Right lung (tissue), 5 donors: ENCODE measurements around the gene ZW10. TPM values are rescaled to one million over a fixed set of nuclear protein-coding genes. Genes with fewer than 3 reads are reported as not detected.
A peak's percentile ranks its signal among the peaks of the same experiment; 100 is the strongest.
"Not testable (repeated sequence)": the region's sequence is repeated elsewhere in the genome, so short reads cannot be mapped to it uniquely, and the experiment has no call there.

Experiments
- DNase-seq, 2 donors: peaks; one replicate each; pipeline ENCODE4 v3.0.0-alpha.2; 2013
- polyA plus RNA-seq, 5 donors: library from polyadenylated mRNA; unstranded; fragments of 120-200 nt; gene quantifications; one replicate each; pipeline versions ENCODE4 v1.2.1 to v1.2.3, GENCODE V29; 2013; ENCODE audit warnings: inconsistent platforms in 1 of 5, low replicate concordance in 1 of 5; ENCODE audit not compliant: insufficient read length in 5 of 5, insufficient read depth in 1 of 5

The ZW10 gene
- polyA plus RNA-seq, 5 donors = 18.1 to 26.5 (median 24.5) TPM

DNA sequence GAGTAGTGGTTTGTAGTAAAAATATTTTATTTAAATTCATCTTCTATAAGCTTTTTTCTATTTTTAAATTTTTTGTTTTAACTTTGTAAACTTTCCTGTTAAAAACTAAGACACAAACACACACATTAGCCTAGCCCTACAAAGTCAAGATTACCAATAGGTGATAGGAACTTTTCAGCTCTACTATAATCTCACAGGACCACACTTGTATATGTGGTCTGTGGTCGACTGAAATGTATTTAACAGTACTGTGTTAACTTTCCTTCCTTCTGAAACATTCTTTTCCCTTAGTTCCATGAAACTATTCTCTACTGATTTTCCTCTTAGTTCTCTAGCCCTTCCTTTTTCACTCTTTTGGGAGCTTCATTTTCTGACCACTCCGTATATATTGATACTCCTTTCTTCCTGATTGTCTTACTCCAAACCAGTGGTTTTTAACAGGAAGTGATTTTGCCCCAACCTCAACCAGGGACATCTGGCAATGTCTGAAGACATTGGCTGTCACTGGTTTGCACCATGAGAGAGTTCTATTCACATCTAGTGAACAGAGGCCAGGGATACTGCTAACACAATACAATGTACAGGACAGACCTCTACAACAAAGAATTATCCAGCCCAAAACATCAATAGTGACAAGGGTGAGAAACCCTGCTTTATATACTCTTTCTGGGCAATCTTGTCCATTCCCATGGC, 8.8 kb downstream of the ZW10 start:
- DNase-seq = no peak

DNA sequence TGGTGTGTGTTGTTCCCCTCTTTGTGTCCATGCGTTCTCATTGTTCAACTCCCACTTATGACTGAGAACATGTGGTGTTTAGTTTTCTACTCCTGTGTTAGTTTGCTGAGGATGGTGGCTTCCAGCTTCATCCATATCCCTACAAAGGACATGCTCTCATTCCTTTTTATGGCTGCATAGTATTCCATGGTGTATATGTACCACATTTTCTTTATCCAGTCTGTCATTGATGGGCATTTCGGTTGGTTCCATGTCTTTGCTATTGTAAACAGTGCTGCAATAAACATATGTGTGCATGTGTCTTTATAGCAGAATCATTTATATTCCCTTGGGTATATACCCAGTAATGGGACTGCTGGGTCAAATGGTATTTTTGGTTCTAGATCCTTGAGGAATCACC, 10.5 kb downstream of the ZW10 start:
- not testable (repeated sequence) for DNase-seq

DNA sequence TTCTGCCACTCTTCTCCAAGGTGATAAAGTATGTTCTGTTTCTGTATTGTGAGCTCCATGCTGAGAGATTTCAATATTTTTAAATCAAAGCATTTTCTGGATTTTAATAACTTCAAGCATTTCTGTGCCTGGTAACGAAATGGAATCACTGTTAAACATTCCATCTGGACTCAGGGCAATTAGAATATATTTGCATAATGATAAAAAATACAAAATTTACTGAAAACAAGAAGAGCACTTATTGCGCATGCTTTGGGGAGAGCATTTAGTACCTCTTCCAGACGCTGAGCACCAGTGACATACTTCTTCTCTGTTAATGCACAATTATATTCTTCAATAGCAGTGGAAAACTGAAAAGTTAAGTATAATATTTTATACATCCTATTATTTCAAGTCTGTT, 13.3 kb downstream of the ZW10 start:
- DNase-seq = no peak

DNA sequence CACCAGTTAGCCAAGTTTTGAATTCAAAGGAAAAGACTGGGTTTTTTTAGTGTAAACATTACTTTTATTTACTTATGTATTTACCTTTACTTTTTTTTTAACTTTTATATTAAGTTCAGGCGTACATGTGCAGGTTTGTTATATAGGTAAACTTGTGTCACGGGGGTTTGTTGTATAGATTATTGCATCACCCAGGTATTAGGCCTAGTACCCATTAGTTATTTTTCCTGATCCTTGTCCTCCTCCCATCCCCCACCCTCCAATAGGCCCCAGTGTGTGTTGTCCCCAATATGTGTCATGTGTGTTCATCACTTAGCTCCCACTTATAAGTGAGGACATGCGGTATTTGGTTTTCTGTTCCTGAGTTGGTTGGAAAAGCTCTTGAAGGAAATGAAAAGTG, 20.6 kb downstream of the ZW10 start:
- no peak for DNase-seq

DNA sequence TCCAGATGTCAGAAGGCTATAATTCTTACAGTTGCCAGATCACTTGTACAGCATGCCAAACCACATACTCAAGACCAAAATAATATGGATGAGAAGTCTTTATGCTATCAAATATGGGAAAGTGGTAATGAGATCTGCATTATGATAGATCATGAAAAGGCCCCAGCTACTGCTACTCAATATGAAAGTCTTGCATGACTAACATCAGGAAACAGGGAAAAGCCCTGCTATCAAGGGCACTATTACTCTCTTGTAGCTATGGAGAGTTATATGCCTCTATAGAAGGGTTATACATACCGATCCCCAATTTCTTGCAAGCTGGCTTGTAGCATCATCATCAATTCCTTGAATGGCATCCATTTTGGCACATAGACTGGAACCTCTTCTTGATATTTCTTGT, 37.2 kb downstream of the ZW10 start:
- DNase-seq = no peak

DNA sequence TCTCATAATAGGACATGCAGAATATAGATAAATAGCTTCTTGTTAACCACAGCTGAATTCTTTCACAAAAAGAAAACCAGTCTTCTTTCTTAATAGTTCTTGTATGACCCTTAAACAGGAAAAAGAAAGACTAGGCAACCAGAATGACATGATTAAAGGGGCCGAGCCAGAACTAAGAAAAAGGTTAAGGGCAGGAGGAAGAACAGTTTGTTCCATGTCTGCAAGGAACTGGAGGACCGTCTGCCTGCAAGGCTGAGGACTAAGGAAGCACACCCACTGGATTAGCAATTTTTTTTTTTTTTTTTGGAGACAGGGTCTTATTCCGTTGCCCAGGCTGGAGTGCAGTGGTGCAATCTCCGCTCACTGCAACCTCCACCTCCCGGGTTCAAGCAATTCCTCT, 41.4 kb downstream of the ZW10 start:
- no peak for DNase-seq

DNA sequence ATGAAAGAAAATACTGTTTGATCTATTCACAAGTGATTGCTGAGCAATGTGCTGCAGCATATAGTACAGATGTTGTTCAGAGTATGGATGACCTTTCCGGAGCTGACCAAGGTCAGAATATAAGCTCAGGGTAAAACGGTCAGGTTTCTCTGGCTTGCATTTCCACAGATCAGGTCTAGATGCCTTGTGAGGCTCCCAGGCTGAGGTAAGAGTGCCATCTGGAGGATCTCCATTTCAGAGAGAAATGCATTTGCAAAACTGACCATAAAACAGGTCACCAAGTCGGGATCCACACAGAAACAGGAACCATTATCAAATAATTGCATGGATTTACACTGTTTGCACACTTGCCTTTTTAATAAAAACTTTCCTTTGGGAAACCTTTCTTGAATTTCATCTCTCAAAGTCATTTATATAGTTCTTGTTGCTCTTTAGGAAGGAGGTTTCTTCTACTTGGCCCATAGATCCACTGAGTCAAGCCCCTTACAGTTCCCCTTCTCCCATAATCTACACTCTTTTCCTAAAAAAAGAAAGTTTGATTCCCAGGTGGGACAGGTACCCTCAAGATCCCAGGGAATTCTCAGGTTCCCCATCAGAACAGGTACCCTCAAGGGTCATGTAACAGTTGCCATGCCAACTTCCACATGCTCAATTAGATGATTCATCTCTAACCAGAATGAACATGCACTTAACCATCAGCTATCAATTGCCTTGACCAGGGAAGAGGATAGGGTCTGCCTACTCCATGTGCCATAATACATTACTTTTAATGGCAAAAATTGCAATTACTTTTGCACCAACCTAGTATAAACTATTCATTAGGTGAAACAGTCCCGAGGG, 42.4 kb downstream of the ZW10 start:
- peak; percentile 8 to 23 for DNase-seq

DNA sequence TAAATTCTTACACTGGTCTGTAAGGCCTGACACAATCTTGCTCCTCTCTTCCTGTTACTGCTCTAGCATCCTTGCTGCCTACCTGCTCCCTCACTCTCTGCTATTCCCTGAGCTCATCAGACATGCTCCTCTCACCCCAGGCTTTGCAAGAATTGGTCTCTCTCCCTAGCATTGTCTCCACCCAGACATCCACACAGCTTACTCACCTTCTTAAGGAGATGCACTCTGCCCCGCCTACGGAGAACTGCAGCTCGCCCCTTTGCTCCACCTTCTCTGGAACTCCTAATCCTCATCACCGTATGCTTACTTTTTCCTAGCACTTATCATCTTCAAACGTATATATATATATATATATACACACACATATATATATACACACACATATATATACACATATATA, 44.0 kb downstream of the ZW10 start:
- no peak for DNase-seq

DNA sequence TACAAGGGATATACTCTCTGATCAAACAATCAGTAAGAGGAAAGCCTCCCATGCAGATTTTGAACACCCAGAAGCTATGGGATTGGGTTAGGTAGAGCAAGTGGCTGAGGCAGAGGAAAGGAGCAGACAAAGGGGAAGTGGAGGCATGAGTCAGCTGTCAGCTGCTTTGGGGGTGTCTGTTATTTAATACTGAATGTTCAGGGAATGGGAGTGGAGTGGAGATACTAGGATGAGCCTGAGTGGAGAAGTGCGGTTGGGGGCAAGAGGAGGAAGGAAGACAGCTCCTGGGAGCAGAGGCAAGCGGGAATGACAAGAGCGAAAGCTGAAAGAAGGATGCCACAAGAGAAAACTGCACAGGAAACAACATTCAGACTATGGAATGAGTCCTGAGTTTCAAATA, 44.7 kb downstream of the ZW10 start:
- no peak for DNase-seq

DNA sequence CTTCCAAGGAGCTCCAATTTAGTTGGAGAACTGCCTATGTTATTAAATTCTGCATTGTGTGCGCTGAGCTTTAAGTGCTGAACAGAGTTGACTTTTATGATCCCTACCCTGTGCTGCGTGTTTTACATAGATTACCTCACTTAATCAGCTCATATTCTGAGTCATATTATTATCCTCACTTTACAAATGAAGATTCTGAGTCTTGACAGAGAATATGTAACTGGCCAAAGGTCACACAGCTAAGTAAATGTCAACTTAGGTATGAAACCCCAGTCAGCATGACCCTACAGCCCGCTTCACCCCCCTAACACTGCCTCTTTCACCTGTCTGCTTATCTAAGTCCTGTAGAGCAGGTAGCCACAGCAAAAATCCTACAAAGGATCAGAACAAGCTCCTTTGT, 47.6 kb downstream of the ZW10 start:
- no peak for DNase-seq

DNA sequence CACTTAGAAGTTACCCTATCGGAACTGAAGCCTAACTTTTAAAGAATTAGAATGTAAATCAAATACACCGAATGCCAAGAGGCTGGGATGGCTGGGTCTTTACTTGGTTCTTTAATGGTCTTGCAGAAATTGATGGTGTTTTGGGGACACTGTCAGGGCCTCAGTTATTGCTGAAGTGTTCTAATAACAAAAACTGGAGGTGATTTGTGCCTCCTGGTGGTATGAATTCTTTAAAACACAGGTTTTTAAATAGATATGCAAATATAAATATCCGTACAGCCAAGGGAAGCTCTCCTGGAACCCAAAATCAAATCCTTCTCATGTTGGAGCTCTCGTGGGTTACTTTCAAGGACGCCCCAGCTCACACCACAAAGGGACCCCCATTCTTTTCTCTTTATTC, 48.1 kb downstream of the ZW10 start:
- no peak for DNase-seq

DNA sequence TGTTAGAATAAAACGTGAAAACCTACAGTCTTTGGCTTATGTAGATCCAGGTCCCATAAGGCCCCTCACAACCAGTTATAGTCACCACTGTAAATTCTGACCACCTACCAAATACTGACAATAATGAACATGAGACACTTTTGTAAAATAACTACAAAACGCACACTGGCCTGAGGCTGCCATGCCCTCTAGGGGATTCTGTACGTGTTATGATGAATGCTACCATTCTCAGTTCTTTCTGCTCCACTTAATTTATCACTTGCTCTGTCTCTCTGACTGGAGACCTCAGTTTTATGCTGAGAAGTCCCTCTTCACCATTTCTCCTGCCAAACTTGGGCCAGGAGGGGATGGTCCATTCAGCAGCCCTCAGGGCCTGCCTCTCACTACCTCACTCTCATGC, 48.7 kb downstream of the ZW10 start:
- DNase-seq = no peak

DNA sequence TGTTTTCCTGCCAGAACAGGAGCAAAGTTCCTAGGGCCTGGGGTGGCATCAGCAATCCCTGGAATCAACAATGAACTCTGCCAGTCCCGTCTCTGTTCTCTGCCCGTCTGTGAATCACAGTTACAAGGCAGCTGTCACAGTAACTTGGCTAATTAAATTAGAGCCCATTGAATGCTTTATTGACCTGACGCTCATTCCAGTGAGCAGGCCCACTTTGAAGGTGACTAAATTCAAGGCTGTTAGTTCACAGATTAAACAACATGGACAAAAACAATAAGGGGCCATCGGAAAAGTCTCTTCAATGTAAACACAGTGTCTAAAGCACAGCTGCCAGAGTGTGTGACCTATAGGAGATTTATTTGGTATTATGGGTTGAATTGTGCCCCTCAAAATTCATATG, 49.7 kb downstream of the ZW10 start:
- DNase-seq = no peak

DNA sequence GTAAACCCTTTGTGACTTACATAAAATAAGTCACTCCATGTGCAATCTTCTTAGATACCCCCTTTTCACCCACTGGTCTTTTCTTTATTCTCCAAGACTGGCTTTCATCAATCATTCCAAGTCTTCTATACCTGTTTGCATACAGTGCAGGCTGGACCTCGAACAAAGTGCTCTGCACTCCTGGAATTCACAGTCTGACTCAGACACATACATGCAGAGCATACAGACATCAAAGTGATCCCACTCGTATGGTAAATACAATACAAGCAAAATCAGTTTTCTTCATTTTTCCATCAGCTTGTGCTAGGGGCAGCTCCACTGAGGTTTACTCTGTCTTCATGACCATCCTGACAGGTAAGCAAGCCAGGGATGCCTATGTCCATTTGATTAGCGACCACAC, 50.6 kb downstream of the ZW10 start:
- no peak for DNase-seq

DNA sequence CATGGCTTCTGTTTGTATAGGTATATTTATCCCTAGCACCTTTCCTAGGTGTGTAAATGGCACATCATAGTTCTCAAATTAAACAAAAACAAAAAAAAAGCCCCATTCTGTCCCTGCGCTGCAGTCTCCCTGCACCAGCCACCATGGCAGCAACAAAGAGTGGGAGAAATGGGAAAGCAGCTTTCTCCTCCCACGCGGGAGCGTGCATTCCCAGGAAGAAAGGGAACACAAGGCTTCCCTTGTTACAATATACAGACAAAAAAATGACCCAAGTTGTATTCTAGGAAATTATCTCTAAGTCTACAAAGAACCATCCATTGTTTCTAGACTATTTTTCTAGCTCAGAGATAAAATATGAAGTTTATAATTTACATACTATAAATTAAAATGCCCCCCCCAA, 51.3 kb downstream of the ZW10 start:
- no peak for DNase-seq

DNA sequence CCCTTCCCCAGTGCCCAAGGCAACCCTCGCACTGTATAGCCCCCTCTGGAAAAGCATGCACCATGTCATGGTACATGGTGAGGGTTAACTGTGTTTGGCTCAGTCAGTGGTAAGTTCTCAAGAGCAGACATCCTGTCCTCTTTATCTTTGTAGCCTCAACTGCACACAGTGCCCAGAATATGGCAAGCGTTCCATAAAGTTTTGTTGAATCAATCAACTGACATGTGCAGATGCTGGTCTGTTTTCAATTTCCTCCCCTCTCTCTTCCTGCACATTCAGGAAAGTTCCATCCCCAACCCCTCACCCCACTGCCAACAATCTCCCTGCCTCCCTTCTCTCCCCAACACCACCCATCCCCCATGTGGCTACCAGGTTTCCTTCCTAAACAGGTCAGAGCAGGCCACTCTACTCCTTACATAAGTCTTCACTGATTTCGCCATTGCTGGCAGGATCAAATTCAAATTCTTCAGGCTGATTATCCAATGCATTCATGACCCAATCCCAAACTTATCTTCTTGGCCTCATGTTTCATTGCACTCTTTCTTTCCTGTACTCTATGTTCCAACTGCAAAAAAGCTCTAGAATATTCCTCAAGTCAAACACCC, 51.9 kb downstream of the ZW10 start:
- no peak for DNase-seq

DNA sequence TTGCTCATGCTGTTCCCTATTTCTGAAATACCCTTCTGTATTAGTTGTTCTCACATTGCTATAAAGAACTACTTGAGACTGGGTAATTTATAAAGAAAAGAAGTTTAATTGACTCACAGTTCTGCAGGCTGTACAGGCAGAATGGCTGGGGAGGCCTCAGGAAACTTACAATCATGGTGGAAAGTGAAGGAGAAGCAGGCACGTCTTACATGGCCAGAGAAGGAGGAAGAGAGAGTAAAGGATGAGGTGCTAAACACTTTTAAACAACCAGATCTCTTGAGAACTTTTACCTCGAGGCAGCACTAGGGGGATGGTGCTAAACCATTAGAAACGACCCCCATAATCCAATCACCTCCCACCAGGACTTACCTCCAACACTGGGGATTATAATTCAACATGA, 53.0 kb downstream of the ZW10 start:
- not testable (repeated sequence) for DNase-seq

DNA sequence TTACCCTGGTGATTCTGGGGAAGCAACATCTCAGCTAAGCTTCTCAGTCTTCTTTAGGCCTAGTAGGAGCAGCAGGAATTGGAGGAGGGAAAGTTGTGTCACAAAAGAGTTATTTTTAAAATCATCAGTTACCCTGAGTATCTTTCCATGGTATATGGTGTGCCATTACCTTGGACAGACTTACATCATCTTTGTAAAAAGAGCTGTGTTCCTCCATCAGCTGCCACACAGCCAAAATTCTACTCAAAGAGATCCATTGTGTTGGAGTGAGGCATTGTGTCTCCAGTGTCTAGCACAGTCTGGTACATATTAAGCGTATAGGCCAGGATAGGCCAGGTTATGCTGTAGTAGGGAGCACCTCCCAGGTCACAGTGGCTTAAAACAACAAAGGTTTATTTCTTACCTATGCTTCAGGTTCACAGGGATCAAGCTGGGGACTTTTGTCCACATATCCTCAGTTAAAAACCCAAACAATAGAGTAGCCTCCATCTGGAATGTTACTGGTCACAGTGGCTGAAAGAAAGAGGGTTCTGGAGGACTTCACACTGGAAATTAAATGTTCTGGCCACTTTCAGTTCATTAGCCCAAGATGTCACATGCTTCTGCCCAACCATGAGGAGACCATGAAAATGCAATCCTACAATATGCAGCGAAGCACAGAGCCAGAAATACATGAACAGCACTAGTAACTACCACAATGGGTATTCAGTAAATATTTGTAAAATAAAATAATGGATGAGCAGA, 57.4 kb downstream of the ZW10 start:
- DNase-seq = no peak

DNA sequence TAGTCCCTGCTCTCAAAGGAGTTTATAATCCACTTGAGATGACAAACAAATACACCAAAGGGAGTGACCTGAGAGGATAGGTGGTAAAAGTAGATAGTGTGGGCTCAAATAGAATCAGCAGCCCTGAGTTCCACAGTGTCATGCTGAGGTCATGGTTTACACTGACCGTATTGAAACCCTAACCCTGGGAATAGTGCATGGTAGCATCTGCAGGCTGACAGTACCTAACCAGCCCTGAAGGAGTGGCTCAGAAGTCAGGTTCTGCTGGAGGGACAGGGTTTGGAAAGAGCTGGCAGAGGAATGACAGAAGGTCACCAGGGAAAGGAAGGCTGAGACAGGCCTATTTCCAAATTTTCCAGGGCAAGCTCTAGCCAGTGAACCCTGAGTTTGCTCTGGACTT, 58.2 kb downstream of the ZW10 start:
- no peak for DNase-seq

DNA sequence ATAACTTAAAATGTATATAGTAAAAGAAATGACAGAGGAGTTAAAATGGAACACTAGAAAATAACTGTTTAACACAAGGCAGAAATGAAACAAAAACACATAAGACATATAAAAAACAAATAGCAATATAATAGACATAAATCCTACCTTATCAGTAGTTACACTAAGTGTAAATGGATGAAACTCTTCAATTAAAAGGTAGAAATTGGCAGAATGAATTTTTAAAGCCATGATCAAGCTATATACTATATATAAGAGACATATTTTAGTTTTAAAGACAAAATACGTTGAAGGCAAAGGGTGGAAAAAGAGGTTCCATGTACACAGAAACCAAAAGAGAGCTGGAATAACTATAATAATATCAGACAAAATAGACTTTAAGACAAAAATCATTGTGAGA, 62.5 kb downstream of the ZW10 start:
- no peak for DNase-seq

DNA sequence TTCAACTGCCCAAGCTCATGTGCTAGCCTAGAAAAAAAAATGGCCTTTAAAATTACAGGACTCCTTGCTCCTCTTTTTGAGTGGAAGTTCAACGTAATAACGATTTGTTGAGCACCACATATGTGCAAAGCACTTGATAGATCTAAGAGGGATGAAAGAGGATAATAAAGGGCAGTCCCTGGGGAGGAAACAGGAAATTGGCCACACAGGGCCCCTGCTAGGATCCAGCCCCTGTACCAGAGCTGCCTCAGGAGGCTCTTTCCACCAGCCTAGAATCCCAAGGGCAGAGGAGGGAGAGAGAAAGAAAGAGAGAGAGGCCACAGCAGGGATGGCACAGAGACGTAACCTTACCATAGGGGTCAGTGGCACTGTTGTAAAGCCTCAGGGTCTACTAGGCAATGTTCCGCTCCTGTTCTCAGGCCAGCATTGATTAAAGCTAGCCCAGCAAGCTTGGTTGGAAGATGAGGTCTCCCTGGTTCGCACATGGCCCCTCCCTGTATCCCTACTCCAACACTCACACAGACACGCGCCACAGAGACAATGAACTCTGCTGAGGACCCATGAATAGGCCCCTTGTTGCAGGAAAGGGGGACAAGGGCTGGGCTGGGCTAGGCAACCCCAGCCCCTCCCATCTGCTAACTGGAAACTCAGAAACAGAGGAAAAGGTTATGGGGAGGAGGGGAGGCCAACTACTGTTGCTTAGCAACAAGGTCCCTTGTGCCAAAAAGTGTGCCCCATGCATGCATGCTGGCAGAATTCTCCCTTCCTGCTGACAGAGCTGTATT, 67.4 kb downstream of the ZW10 start, which contains the start of gene TMPRSS5:
TSS of gene TMPRSS5 (minus strand) at position 438 of the 785 bp plus-strand sequence. CDS start at position 354, 84 bp downstream.
- DNase-seq = no peak
